ENCODE measurements around the gene SLC2A9.

The SLC2A9 gene

GRCh38 chr4:10018818-10019461 lies 2.4 kb downstream of the SLC2A9 start:
- FAIRE-seq, result no peak

DNA sequence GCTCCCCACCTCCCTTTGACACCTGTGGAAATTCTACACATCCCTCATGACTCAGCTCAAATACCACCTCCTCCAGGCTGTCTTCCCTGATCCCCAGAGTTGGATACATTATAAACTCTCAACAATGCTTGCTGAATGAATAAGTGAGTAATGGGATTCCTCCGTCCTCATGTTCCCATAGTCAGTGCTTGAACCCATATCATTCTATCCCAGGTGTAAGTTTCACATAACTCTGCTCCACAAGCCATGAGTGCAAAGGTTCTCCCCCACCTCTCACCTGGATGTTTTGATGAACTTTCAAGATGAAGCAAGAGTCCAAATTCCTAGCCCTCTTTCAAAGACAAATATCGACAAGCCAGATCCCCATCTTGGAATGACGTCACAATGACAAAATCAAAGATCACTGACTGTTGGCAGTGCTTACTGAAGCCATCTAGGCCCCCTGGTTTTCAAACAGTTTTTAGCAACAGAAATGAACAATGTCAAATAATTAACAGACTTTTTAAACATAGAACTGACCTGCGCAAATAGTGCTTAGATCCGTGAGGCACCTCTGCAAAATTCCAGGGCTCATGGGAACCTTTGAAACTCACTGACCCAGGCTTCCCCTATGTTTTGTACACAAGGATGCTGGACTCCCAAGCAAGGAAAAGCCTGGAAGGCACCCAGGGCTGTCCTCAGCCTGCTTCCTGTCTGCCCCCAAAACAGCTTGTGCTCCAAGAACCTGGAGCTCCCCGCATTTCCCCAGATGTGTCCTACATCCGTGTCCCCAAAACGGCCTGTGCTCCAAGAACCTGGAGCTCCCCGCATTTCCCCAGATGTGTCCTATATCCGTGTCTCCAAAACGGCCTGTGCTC lies 4.0 kb downstream of the SLC2A9 start:
- FAIRE-seq, result no peak

GRCh38 chr4:10016169-10016568 lies 5.1 kb downstream of the SLC2A9 start:
- no peak for FAIRE-seq

- no peak for FAIRE-seq
Measured at GRCh38 chr4:10015140-10015753, 6.0 kb downstream of the SLC2A9 start.

DNA sequence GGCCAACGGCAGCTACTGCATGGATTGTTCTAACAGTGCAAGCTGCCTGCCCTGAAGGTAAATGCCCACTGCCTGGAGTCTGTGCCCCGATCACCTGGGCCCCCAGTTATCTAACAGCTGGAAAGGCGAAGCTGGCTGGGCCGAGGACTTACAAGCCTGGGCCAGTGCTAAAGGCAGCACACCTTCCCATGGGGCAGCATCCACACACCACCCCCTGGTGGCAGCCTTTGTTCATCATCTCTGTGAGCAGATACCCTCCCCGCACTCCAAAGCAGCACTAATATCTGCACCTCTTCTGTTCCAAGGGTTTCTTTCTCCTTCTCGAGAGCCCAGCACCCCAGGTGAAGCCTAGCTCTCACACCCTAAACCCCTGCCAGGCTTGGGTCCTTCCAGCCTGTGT lies 7.6 kb downstream of the SLC2A9 start:
- FAIRE-seq, result no peak

GRCh38 chr4:10011885-10012284 lies 9.4 kb downstream of the SLC2A9 start:
- no peak for FAIRE-seq

DNA sequence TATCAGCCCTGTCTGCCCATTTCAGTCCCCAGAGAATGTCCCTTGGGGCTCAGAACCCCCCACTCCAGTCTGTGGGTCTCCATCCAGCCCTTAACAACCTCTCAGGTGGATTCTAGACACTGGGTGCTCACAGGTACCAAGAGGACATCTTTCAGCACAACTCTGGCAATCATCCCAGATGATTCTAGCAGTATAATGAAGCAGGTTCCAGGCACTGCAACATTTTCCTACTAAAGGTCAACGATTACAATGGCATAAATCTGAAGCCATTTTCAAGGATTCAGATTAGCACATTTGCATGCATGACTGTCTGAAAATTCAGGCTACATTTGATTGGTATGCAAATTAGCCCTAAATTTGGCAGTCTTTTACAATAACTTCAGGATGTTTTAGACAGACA lies 10.0 kb downstream of the SLC2A9 start:
- no peak for FAIRE-seq

DNA sequence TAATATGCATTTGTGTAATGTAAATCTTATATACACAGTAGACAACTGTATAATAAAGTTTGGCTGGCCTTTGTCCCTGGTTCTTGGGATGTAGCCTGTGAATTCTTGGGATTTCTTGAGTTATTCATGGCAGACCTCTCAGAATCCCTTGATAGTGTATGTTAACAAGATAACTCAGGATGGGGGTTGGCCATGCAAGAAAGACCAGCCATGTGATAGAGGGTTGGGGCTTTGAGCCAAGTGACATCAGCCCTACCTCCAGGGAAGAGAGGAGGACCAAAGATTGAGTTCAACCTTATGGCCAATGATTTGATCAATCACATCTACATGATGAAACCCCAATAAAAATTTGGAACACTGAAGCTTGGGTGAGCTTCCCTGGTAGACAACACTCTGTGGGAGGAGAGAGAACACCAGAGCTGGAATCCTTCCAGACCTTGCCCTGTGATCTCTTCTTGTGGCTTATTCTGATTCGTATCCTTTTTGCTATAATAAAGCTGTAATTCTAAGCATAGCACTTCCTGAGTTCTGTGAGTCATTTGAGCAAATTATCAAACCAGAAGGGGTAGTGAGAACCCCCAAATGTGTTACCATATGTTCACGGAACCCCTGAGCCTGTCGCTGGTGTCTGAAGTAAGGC lies 11.3 kb downstream of the SLC2A9 start:
- no peak for FAIRE-seq

GRCh38 chr4:10008609-10009005 lies 12.7 kb downstream of the SLC2A9 start:
- FAIRE-seq, result no peak

DNA sequence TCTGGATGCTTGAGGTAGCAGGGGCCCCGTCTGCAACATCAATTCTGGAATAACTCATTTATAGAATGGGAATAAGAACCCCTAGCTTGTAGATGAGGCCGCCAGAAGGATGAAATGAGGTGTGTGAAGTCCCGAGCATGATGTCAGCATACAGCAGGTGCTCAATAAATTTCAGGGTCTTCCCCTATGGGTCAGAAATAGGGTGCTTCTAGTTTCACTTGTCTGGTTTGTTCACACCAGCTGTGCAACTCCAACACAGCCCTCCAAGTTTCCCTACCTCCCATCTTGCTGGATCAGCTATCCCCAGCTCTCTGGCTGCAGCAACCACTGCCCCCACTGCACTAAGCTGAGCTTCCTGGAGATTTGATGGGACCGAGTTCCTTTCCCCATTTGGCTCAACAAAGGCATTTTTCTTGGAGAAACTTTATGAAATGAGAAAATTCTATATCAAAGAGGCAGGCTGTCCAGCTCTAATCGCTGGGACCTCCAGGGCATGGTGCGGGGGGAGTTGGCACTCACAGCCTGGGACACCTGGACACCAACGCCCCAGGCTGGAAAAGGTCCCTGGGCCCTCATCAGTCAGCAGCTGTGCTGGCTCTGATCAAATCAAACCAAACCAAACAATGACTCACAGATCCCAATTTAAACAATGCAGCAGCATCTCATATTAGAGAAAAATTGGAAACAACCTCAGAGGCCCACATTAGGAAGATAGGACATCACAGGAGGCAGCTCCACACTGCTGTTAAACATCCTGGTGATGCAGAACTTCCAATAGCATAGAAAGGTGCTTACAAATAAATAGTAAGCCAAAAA lies 13.3 kb downstream of the SLC2A9 start:
- no peak for FAIRE-seq

DNA sequence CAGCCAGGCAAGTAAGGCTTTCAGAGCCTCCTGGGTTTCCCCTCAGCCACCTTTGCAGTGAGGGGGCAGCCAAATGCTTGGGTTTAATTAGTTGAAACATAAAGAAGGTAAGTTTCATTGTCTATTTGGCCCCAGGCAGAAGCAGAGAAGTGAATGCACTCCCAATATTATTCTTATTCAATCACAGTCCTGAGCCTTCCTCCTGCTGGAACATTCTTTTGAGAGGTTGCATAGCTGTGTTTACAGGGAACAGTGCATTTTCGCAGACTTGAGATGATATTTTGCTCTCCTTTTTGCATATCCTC lies 13.9 kb downstream of the SLC2A9 start:
- FAIRE-seq, result no peak

DNA sequence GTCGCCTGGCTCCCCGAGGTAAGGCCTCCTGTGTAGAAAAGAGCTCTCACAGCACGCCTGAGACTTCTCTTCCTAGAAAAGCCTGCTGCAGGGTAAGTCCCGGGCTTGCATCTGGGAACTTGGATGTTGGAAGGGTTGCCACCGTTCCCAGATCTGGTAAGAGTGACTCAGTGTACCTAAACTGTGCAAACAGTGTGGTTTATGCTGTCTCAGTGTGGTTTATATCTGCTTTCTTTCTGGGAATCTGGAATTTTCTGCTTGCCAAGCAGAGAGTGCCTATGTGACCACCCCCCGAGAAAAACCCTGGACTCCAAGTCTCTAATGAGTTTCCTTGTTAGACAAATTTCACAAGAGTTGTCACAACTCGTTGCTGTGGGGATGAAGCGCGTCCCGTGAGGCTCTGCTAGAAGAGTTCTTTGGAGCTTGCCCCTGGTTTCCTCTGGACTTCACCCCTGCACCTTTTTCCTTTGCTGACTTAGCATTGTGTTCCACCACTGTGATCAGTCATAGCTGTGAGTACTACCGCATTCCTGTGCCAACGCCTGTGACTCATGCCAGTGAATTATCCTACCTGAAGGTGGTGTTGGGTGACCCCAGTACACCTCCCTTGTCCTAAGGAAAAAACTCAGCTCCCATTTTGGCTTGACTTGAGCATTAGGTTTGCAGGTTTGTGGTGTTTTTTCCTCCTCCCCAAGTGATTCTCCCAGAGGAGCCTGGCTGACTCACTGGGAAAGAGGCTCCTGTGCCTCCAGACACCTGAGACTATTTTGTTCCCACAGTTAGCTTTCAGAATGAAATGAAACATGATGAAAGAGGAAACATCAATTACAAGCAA lies 14.5 kb downstream of the SLC2A9 start:
- FAIRE-seq, result no peak

DNA sequence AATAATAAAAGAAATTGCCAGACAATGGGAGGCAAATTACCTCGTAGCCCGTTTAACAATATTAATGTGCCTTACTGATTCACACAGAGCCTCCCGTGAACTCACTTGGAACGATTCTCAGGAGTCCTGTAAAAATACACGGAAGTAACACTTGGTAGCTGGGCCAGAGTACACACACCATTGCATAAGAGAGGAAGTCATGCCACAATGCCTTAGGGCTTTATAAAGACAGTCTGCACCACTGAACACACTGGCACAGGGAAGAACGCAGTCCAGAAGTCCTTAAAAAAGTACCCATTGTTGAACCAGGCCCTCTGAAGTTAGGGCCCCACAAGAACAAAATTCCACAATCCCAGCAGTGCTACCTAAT lies 15.1 kb downstream of the SLC2A9 start:
- no peak for FAIRE-seq

DNA sequence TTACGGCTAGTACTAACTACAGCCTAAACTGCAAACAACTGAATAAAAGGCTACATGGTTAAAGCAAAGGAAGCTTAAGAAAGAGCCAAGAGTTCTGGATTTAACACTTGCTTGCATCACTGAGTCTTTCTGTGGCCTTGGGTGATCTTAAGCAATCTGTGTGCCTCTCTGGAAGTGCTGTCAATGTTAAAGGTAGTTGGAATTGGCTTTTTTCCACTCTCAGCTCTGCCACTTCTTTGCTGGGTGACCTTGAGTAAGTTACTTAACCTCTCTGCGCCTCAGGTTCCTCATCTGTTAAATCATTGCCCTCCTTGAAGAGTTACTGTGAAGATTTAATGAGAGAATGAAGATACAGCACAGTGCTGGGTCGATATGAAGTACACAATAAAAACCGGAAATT lies 15.7 kb downstream of the SLC2A9 start:
- FAIRE-seq, result no peak

DNA sequence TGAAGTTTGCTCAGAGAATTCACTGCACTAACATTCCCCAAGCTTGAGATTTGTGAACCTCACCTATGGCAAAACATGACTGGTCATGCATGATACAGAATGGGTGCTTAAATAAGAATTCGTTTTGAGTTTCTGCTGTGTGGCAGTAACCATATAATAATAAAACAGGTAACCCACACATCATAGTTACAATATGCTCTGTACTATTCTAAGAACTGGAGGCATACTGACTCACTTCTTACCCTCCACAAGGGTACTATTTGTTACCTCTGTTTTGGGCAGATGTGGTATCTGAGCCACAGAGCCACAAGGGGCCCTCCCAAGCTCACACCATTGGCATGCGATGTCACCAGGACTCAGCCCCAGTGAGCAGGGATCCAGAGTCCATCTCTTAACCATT lies 17.6 kb downstream of the SLC2A9 start:
- no peak for FAIRE-seq

GRCh38 chr4:10002278-10002677 lies 19.0 kb downstream of the SLC2A9 start:
- FAIRE-seq, result no peak

DNA sequence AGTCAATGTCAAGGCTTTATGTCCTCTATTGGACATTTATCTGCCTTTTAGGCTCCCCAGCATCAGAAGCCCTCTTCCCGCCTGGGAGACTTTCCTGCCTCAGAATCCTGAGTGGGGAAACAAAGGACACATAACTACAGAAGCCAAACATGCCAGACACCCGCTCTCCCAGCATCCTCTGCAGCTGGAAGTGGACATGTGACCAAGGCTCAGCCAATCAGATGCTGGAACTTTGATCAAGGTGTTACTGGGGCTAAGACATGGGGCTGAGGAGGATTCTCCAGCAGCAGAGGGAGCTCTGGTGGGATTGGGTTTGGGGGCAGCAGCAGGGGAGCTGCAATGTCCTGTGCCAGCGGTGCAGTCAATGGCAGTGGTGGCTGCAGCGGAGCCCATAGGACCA lies 19.5 kb downstream of the SLC2A9 start:
- no peak for FAIRE-seq

- FAIRE-seq, result no peak
Measured at GRCh38 chr4:9999956-10000561, 21.2 kb downstream of the SLC2A9 start.

- no peak for FAIRE-seq
Measured at GRCh38 chr4:9997886-9998285, 23.4 kb downstream of the SLC2A9 start.

- no peak for FAIRE-seq
Measured at GRCh38 chr4:9996319-9997110, 24.8 kb downstream of the SLC2A9 start.
